OCI-LY1 (cell line): ENCODE results near the gene B9D2.
A peak's percentile ranks its signal among the peaks of the same experiment; 100 is the strongest.

Experiments used
- H2AFZ ChIP-seq: fragments of 200-600 bp; sonication (generic), shearing (Covaris generic); 2 replicates; pipeline ENCODE4 v1.6.0; 2014; ENCODE audit warnings: antibody characterized with exemption, mild to moderate bottlenecking, low read length
- H3F3A ChIP-seq: fragments of 200-600 bp; sonication (generic), shearing (Covaris generic); 2 replicates; pipeline ENCODE4 v1.6.0; 2014; ENCODE audit warnings: mild to moderate bottlenecking, antibody characterized with exemption, low read length, moderate library complexity; ENCODE audit not compliant: insufficient read depth
- H3K27ac ChIP-seq: fragments of 200-600 bp; sonication (generic); 2 replicates; pipeline ENCODE4 v1.5.1; 2014; ENCODE audit warnings: low read length, mixed run types, mild to moderate bottlenecking, low read depth; ENCODE audit not compliant: poor library complexity, severe bottlenecking
- H3K27me3 ChIP-seq: fragments of 200-600 bp; sonication (generic); 2 replicates; pipeline ENCODE4 v1.6.0; 2014; ENCODE audit warnings: antibody characterized with exemption, mild to moderate bottlenecking, low read length, moderate library complexity; ENCODE audit not compliant: insufficient read depth
- H3K36me3 ChIP-seq: fragments of 200-600 bp; sonication (generic); 2 replicates; pipeline ENCODE4 v1.6.1; 2014; ENCODE audit warnings: mild to moderate bottlenecking, antibody characterized with exemption, low read length, moderate library complexity, mixed read lengths; ENCODE audit not compliant: insufficient read depth
- H3K4me1 ChIP-seq: fragments of 200-600 bp; sonication (generic); 2 replicates; pipeline ENCODE4 v1.5.1; 2014; ENCODE audit warnings: mild to moderate bottlenecking, low read length, moderate library complexity; ENCODE audit not compliant: insufficient read depth, severe bottlenecking
- H3K4me2 ChIP-seq: fragments of 200-600 bp; sonication (generic), shearing (Covaris generic); 2 replicates; pipeline ENCODE4 v1.6.1; 2014; ENCODE audit warnings: low read length
- H3K4me3 ChIP-seq: fragments of 200-600 bp; sonication (generic); 2 replicates; pipeline ENCODE4 v1.5.1; 2014; ENCODE audit warnings: low read length, low read depth, mild to moderate bottlenecking, mixed read lengths; ENCODE audit not compliant: poor library complexity, severe bottlenecking
- H3K79me2 ChIP-seq: fragments of 200-600 bp; shearing (Covaris generic); 2 replicates; pipeline ENCODE4 v1.6.1; 2016; ENCODE audit warnings: mixed run types, low read length, mixed read lengths; ENCODE audit not compliant: insufficient read depth
- H3K9ac ChIP-seq: fragments of 200-600 bp; sonication (generic), shearing (Covaris generic); 2 replicates; pipeline ENCODE4 v1.6.1; 2014; ENCODE audit warnings: mild to moderate bottlenecking, low read length, mixed read lengths
- H3K9me2 ChIP-seq: fragments of 200-600 bp; sonication (generic), shearing (Covaris generic); 2 replicates; pipeline ENCODE4 v1.6.1; 2014; ENCODE audit warnings: low read depth, mild to moderate bottlenecking, low read length, mixed read lengths
- H3K9me3 ChIP-seq: fragments of 200-600 bp; shearing (Covaris generic); 2 replicates; pipeline ENCODE4 v1.6.1; 2014; ENCODE audit warnings: low read length, mixed read lengths
- H4K20me1 ChIP-seq: fragments of 200-600 bp; sonication (generic), shearing (Covaris generic); 2 replicates; pipeline ENCODE4 v1.6.0; 2016; ENCODE audit warnings: mild to moderate bottlenecking, low read length; ENCODE audit not compliant: insufficient read depth
- EZH2 ChIP-seq: fragments of 200-600 bp; sonication (generic), shearing (Covaris generic); IDR thresholded peaks from 2 replicates; pipeline ENCODE4 v1.8.0; 2017; ENCODE audit warnings: borderline replicate concordance, mixed run types, mild to moderate bottlenecking, antibody characterized with exemption, low read length, moderate library complexity, mixed read lengths
- TF ChIP-seq, protein P1 (sequence below): fragments of 200-600 bp; sonication (generic), shearing (Covaris generic); IDR thresholded peaks from 2 replicates; pipeline ENCODE4 v1.5.1; 2017; ENCODE audit warnings: mild to moderate bottlenecking, antibody characterized with exemption, low read length, moderate library complexity, mixed read lengths

Gene B9D2

GRCh38 chr19:41355802-41356201 is 8.1 kb downstream of the B9D2 start:
- H3F3A ChIP-seq = no peaks in the 10 kb centered on the region
- no peak overlapping the region for H3K9ac ChIP-seq
- H3K27ac ChIP-seq = no peak overlapping the region
- no peak overlapping the region for H2AFZ ChIP-seq
- no peak overlapping the region for H3K4me3 ChIP-seq
- no peaks in the 10 kb centered on the region for H3K27me3 ChIP-seq
- no peaks in the 10 kb centered on the region for H3K36me3 ChIP-seq
- H3K4me2 ChIP-seq = no peak overlapping the region
- H3K79me2 ChIP-seq = peaks cover 9% of the 10 kb centered on the region
- H3K9me3 ChIP-seq = no peaks in the 10 kb centered on the region
- H3K9me2 ChIP-seq = no peaks in the 10 kb centered on the region
- no peak for TF ChIP-seq EZH2
- TF ChIP-seq, protein P1, sequence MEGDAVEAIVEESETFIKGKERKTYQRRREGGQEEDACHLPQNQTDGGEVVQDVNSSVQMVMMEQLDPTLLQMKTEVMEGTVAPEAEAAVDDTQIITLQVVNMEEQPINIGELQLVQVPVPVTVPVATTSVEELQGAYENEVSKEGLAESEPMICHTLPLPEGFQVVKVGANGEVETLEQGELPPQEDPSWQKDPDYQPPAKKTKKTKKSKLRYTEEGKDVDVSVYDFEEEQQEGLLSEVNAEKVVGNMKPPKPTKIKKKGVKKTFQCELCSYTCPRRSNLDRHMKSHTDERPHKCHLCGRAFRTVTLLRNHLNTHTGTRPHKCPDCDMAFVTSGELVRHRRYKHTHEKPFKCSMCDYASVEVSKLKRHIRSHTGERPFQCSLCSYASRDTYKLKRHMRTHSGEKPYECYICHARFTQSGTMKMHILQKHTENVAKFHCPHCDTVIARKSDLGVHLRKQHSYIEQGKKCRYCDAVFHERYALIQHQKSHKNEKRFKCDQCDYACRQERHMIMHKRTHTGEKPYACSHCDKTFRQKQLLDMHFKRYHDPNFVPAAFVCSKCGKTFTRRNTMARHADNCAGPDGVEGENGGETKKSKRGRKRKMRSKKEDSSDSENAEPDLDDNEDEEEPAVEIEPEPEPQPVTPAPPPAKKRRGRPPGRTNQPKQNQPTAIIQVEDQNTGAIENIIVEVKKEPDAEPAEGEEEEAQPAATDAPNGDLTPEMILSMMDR = no peak
- no peaks in the 10 kb centered on the region for H4K20me1 ChIP-seq
- H3K4me1 ChIP-seq = peaks cover 11% of the 10 kb centered on the region

GRCh38 chr19:41355035-41355434 is 8.9 kb downstream of the B9D2 start:
- Histone ChIP-seq H3K27ac (no peak overlapping the region), H2AFZ (no peak overlapping the region), H3K27me3 (no peaks in the 10 kb centered on the region), H3K4me1 (peaks cover 19% of the 10 kb centered on the region), H3K9ac (no peak overlapping the region), H3K4me3 (no peak overlapping the region), H3K9me2 (no peaks in the 10 kb centered on the region), H3K4me2 (no peak overlapping the region), H4K20me1 (no peaks in the 10 kb centered on the region), H3K36me3 (no peaks in the 10 kb centered on the region), H3K9me3 (no peaks in the 10 kb centered on the region), H3K79me2 (peaks cover 14% of the 10 kb centered on the region), H3F3A (no peaks in the 10 kb centered on the region)
- TF ChIP-seq EZH2 = no peak
- TF ChIP-seq, protein P1 = no peak

GRCh38 chr19:41354343-41354953 is 9.5 kb downstream of the B9D2 start:
- H3F3A ChIP-seq = no peaks in the 10 kb centered on the region
- peak overlapping the region; percentile 90 for H3K4me2 ChIP-seq
- no peak overlapping the region for H2AFZ ChIP-seq
- peak overlapping the region; percentile 98 for H3K4me3 ChIP-seq
- H3K4me1 ChIP-seq = peaks cover 22% of the 10 kb centered on the region
- H3K9ac ChIP-seq = peak overlapping the region; percentile 44; the same call in 1 of the 2 replicates
- TF ChIP-seq, protein P1 = no peak
- no peak for TF ChIP-seq EZH2
- no peaks in the 10 kb centered on the region for H3K27me3 ChIP-seq
- H4K20me1 ChIP-seq = no peaks in the 10 kb centered on the region
- no peaks in the 10 kb centered on the region for H3K36me3 ChIP-seq
- peak overlapping the region; percentile 31 for H3K27ac ChIP-seq
- H3K9me2 ChIP-seq = no peaks in the 10 kb centered on the region
- peaks cover 14% of the 10 kb centered on the region for H3K79me2 ChIP-seq
- H3K9me3 ChIP-seq = no peaks in the 10 kb centered on the region
